Measurements from ENCODE around the gene UGT1A5. TPM values are rescaled to one million over a fixed set of nuclear protein-coding genes. Genes with fewer than 3 reads are reported as not detected.
A peak's percentile ranks its signal among the peaks of the same experiment; 100 is the strongest.

Gene UGT1A5
- total and polyA plus RNA-seq, 2 of the 4 experiments (the other 2 are of a cell fraction): not detected

DNA sequence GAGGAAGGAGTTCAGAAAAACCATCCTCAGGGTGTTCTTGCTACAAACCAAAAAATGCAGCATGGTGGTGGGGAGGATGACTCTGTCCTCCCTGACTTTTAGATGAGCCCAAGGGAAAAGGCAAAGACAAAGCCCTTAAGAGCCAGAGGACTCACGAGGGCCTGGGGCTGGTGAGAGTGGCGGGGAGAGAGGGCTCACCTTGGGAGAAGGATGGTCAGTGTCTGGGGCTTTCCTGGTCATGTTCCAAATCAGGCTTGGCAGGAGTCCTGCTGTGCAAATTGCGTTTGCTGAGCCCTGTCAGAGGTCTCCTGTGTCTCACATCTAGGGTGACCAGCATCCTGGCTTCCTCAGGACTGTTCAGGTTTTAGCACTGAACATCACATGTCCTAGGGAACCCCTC, 52.1 kb downstream of the UGT1A5 start:
- H2BK120ac ChIP-seq (ENCODE audit: low read depth, low read length): peak overlapping the region; percentile 97
- H3K4me1 ChIP-seq (ENCODE audit: control insufficient read depth, insufficient read depth, low read length): peaks cover 14% of the 10 kb centered on the region
- peak overlapping the region; percentile 97 for H3K4ac ChIP-seq (ENCODE audit: low read depth, low read length)
- H3K4me3 ChIP-seq (ENCODE audit: insufficient read depth, low read depth, low read length): no peak overlapping the region
- POLR2A ChIA-PET (ENCODE audit: unreplicated experiment): no interaction called here
- H3K4me2 ChIP-seq (ENCODE audit: low read depth, low read length): peak overlapping the region; percentile 70; the same call in 1 of the 2 replicates
- H2AK5ac ChIP-seq (ENCODE audit: low read depth, low read length): peak overlapping the region; percentile 83
- dilution Hi-C loops (cut with HindIII; ENCODE audit: low sequenced_read_pairs, unreplicated experiment) (no loop called here), in situ Hi-C loops (cut with MboI; ENCODE audit: low sequenced_read_pairs) (no loop called here), intact Hi-C loops (cut with micrococcal nuclease) (no loop called here)
- H4K8ac ChIP-seq (ENCODE audit: low read depth in 2 of 2, low read length in 2 of 2): peak overlapping the region; percentile 82 to 92
- no peaks in the 10 kb centered on the region for H3K9me3 ChIP-seq (ENCODE audit: control insufficient read depth, insufficient read depth, low read length)
- peak overlapping the region; percentile 46 for H2AK9ac ChIP-seq (replicated peaks; ENCODE audit: low read depth, low read length, poor library complexity)
- TF ChIP-seq BHLHE40 (IDR thresholded peaks at IDR 0.05; ENCODE audit: low read depth, low read length) (no peak), MAZ (IDR thresholded peaks at IDR 0.05; ENCODE audit: borderline replicate concordance, low read depth, low read length) (no peak), MXI1 (IDR thresholded peaks at IDR 0.05; ENCODE audit: borderline replicate concordance, low read depth, low read length) (no peak), CTCF (conservative IDR thresholded peaks at IDR 0.05; ENCODE audit: low read depth, low read length) (no peak), SMC3 (IDR thresholded peaks at IDR 0.05; ENCODE audit: low read depth, low read length) (no peak), USF2 (IDR thresholded peaks at IDR 0.05; ENCODE audit: low read depth, low read length) (no peak), POLR2A (IDR thresholded peaks at IDR 0.05; ENCODE audit: low read depth, low read length) (no peak), CHD1 (IDR thresholded peaks at IDR 0.05; ENCODE audit: low read depth, low read length) (no peak), RAD21 (IDR thresholded peaks at IDR 0.05; ENCODE audit: low read length) (no peak), NFE2L2 (IDR thresholded peaks at IDR 0.05; ENCODE audit: low read depth, low read length) (no peak), MAFK (IDR thresholded peaks at IDR 0.05; ENCODE audit: low read depth, low read length) (no peak), FOS (IDR thresholded peaks at IDR 0.05; ENCODE audit: low read depth, low read length) (no peak)
- TF ChIP-seq, protein P1, sequence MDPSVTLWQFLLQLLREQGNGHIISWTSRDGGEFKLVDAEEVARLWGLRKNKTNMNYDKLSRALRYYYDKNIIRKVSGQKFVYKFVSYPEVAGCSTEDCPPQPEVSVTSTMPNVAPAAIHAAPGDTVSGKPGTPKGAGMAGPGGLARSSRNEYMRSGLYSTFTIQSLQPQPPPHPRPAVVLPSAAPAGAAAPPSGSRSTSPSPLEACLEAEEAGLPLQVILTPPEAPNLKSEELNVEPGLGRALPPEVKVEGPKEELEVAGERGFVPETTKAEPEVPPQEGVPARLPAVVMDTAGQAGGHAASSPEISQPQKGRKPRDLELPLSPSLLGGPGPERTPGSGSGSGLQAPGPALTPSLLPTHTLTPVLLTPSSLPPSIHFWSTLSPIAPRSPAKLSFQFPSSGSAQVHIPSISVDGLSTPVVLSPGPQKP (IDR thresholded peaks at IDR 0.05; ENCODE audit: borderline replicate concordance, low read depth, low read length): no peak
- CTCF ChIA-PET: no interaction called here
- peak overlapping the region; percentile 86 for H3K14ac ChIP-seq (replicated peaks; ENCODE audit: low read depth, low read length)
- no peaks in the 10 kb centered on the region for H3K27me3 ChIP-seq (ENCODE audit: control insufficient read depth, insufficient read depth, low read length)
- BruUV-seq (replicated peaks): no TSS peak
- peak overlapping the region; percentile 76 for H3K56ac ChIP-seq (ENCODE audit: extremely low read depth, insufficient read depth, low read length)
- peak overlapping the region; percentile 74 for H2AFZ ChIP-seq (replicated peaks; ENCODE audit: low read length, poor library complexity)
- no peaks in the 10 kb centered on the region for H3K36me3 ChIP-seq (ENCODE audit: control insufficient read depth, insufficient read depth, low read length)
- peak overlapping the region; percentile 83 for H2BK5ac ChIP-seq (ENCODE audit: low read depth, low read length, poor library complexity, severe bottlenecking)
- H3K79me1 ChIP-seq (ENCODE audit: low read depth in 1 of 2, low read length in 2 of 2): no peaks in the 10 kb centered on the region
- H4K20me1 ChIP-seq (ENCODE audit: insufficient read depth, low read length): no peaks in the 10 kb centered on the region
- H2BK15ac ChIP-seq (ENCODE audit: low read depth, low read length): peak overlapping the region; percentile 93; the same call in 1 of the 3 replicates
- H3K27ac ChIP-seq (ENCODE audit: insufficient read depth, low read length): peak overlapping the region; percentile 76
- H3K9me1 ChIP-seq (ENCODE audit: insufficient read depth, low read length): 0 out of 2 replicates have a peak, but pooled peaks cover 5% of the 10 kb centered on the region
- peak overlapping the region; percentile 95 for H3K23ac ChIP-seq (ENCODE audit: low read depth, low read length)
- peak overlapping the region; percentile 95 for H4K5ac ChIP-seq (ENCODE audit: low read depth, low read length)
- DNase-seq (peak; percentile 11), ATAC-seq (ENCODE audit: low read depth) (peak; percentile 25)
- 0% methylated on average over 1 of the region's 3 CpGs; no CpG with 5 or more reads in 1 of the 2 experiments for WGBS, 2 experiments (ENCODE audit: extremely low coverage in 2 of 2, insufficient read length in 1 of 2)
- peak overlapping the region; percentile 91 for H4K91ac ChIP-seq (ENCODE audit: insufficient read depth, low read depth, low read length)
- H2BK20ac ChIP-seq (ENCODE audit: low read depth, low read length): peak overlapping the region; percentile 97
- H3K9ac ChIP-seq (ENCODE audit: low read depth, low read length): peak overlapping the region; percentile 20; the same call in 1 of the 2 replicates
- peak overlapping the region; percentile 93 for H3K18ac ChIP-seq (ENCODE audit: low read depth, low read length)
